SK-N-SH (cell line): ENCODE results near the gene ALPK3.

Experiments used
- CTCF ChIP-seq: fragments of 200-600 bp; sonication (generic); IDR thresholded peaks from 2 replicates; pipeline ENCODE4 v1.6.1; 2017; ENCODE audit warnings: antibody characterized with exemption, mild to moderate bottlenecking, moderate library complexity
- EZH2phosphoT487 ChIP-seq: fragments of 200-600 bp; sonication (generic); IDR thresholded peaks from 2 replicates; pipeline ENCODE4 v1.6.1; 2017; ENCODE audit warnings: low read depth, mixed run types, mild to moderate bottlenecking, antibody characterized with exemption, moderate library complexity, borderline replicate concordance
- GABPA ChIP-seq: IDR thresholded peaks from 2 replicates; pipeline ENCODE4 v1.4.0; 2012; ENCODE audit warnings: low read depth, mild to moderate bottlenecking
- JUND ChIP-seq: IDR thresholded peaks from 2 replicates; pipeline ENCODE4 v1.4.0; 2012
- MAX ChIP-seq: IDR thresholded peaks from 2 replicates; pipeline ENCODE4 v1.4.0; 2012; ENCODE audit warnings: low read depth
- MEF2A ChIP-seq: IDR thresholded peaks from 2 replicates; pipeline ENCODE4 v1.4.0; 2012; ENCODE audit warnings: low read depth, borderline replicate concordance
- POLR2AphosphoS5 ChIP-seq: IDR thresholded peaks from 2 replicates; pipeline ENCODE4 v1.6.1; 2012; ENCODE audit warnings: low read depth, low read length
- RFX5 ChIP-seq: IDR thresholded peaks from 2 replicates; pipeline ENCODE4 v1.6.1; 2012; ENCODE audit warnings: mild to moderate bottlenecking, improper control_type of control experiment, low read length
- SMC3 ChIP-seq: IDR thresholded peaks from 2 replicates; pipeline ENCODE4 v1.6.1; 2012; ENCODE audit warnings: low read depth, low read length, improper control_type of control experiment

DNA sequence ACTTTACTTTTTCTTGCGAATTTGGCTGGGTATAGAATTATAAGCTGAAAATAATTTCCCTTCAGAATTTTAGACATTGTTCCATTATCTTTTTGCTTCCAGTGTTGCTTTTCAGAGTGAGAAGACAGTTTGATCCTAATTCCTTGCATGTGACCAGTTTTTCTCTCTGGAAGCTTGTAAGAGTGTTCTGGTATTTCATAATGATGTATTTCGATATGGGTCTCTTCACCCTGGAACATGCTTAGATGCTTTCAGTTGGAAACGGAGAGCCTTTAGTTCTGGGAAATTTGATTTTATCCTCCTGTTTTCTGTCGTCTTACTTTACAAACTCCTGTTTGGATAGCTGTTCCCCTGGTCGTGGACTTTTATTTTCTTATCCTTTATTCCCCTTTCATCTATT lies 13.9 kb downstream of the ALPK3 start:
- TF ChIP-seq JUND (no peak), SMC3 (no peak), POLR2AphosphoS5 (no peak), GABPA (no peak), CTCF (no peak), MEF2A (no peak), EZH2phosphoT487 (no peak), MAX (no peak), RFX5 (no peak)
